ENCODE measurements around the gene SCYGR5.

SCYGR5 gene

DNA sequence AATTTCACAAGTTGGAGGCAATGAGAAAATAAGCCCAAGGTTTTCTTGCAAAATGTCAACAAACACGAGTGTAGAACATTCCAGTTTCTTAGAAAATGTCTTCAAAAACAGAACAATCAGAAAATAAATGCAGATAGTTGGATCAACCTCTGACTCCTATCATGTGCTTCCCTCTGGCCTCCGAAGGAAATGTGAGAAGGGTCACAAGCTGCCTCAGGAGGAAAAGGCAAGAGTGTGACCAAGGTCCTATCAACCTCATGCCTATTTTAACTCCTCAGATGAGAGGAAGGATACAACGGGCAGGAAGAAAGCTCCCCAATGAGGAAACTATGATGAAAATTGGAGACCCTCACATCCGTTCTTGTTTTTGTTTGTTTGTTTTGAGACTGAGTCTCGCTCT, 7.9 kb downstream of the SCYGR5 start:
- DNase-seq = no peak

DNA sequence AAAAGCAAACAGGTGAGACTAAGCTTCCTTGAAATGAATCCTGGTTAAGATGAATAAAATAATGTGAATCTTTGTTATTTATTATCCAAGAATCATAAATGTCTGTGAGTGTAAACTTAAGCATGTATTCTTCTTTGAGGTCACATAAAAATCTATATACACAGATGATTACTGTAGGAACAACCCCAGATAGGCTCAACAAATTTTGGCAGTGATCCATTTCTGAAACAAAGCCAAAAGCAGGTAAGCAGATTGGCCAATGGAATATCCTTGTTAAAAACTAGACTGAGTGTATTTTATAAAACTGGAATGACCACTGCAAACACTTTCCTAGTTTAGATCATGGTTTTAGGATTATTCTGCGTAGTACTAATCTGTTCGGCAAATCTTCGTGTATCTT, 11.3 kb downstream of the SCYGR5 start:
- no peak for DNase-seq

DNA sequence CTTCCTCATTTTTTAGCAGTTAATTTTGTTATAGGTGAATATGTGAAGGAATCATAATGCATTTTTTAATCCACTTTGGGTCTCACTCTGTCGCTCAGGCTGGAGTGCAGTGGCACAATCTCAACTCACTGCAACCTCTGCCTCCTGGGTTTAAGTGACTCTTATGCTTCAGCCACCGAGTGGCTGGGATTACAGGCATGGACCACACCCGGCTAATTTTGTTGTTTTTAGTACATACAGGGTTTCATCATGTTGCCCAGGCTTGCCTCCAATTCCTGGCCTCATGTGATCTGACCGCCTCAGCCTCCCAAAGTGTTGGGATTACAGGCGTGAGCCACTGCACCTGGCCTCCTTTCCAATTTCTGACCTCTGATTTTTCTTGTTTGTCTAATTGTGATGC, 17.7 kb downstream of the SCYGR5 start:
- no peak for DNase-seq

DNA sequence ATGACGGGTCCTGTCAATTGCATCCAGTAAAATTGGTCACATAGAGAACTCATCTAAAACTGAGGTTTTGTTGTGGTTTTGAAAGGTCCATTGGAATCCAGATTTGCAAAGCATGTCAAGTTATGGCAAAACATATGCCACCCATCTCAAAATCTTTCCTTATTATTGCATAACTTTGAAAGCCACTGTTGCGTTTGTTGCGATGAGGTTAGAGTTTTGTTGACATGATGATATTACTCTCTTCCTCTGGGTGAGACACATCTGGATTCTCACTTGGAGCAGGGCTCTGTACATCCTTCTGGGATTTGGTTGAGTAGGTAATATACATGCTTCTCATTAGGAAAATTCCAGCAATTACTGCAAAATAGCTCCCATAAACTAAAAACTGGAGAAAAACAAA, 20.6 kb downstream of the SCYGR5 start:
- DNase-seq = no peak

DNA sequence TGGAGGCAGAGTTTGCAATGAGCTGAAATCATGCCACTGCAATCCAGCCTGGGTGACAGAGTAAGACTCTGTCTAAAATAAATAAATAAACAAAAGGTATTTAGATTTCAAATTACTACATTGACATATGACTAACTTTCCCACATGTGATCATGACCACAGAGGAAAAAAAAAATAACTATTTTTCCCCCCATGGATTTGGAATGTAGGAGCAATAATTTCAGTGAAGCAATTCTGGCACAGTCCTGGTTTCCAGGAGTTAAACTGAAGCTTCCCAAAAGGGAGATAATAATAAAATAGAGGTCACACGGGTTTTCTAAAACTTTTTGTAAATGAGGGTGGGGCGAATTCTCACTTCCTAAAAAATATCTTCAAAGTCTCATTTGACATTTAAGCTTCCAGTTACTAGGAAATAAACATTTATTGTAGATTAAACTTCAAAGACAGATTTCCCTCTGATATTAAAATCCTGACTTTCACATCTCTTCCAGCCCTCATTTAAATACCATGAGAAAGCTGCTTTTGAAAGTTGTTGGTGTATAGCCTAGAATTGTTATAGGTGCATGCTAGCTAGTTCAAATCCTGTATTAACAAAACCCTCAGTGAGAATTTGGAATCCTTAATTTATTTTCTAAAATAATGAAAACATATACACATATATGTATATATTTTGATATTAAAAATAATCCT, 30.5 kb downstream of the SCYGR5 start:
- DNase-seq = no peak

DNA sequence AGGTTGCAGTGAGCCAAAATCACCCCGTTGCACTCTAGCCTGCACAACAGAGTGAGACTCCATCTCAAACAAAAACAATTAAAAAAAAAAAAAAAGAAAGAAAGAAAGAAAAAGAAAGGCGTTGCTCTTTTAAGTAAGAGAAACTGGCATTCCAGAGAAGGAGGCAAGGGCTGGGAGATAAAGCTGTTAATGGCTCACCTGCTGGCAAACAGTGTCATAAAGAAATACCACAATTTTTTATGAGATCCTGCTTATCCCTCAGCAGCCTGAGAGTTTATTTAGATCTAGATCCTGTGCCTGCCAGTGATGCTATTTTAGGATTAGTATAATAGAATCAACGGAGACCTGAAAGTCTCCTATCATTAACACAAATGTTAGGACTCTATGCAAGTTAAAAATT, 35.0 kb downstream of the SCYGR5 start:
- DNase-seq = no peak

DNA sequence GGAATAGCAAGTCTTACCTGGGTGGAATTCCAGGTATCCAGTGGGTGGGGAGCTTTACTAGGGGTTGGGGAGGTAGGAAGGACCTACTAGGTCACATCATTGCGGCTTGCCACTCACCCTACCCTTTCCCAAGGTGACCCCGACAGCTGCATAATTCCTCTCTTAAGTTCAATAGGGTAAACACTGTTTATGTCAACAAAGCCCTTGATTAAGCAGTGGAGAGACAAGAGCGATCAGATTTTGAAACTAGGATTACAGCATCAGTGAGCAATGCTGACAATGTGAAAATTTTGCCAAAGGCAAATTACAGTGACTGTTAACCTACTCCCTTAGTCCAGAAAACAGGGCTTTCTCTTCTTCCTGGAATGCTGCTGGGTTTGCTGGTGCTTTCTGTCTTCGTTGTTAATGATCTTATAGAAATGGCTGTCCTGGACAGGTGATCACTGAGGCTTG, 36.7 kb downstream of the SCYGR5 start:
- DNase-seq = no peak

DNA sequence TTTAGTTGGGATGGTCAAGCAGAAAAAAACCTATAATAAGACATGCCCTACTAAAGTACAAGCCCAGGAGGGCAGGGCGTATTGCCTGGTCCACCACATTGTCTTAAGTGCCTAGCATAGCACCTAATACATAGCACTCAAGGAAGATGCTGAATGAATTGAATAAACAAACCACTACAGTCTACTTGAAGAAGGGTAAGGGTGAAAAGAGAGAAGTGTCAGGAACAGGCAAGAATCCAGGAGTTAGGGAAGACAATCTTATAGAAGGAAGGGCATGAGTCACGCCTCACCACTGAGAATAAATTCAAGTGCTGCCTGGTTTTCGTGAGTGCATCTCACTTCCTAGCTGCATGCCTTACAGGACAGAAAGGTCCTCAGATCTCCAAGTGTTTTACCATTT, 37.4 kb downstream of the SCYGR5 start:
- no peak for DNase-seq

DNA sequence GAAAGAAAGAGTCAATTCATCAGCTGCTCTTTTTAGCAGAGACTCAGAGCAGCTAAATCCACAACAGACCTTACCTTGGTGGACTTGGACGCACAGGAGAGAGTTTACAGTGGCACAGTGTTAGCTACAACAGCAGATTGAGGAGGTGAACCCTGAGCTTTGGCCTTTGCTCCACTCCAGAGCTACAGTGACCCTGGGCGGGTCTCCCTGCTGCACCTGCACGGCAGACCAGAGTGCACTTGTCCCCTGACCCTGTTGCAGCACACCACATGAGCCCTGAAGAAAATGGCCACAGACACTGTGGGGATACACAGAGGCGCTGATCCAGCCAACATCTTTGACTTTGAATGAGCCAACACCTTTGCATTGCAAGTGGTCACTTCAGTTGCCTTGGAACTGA, 40.3 kb downstream of the SCYGR5 start:
- no peak for DNase-seq

DNA sequence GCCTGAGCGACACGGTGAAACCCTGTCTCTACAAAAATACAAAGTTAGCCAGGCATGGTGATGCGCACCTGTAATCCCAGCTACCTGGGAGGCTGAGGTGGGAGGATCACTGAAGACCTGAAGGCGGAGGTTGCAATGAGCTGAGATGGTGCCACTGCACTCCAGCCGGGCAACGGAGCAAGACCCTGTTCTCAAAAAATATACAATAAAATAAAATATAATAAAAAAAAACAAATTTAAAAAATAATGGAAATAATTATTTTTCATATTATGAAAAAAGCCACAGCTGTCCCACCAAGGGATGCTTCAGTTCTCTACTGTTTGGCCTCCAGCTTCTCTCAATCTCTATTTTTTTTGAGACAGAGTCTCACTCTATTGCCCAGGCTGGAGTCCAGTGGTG, 40.8 kb downstream of the SCYGR5 start:
- DNase-seq = no peak

DNA sequence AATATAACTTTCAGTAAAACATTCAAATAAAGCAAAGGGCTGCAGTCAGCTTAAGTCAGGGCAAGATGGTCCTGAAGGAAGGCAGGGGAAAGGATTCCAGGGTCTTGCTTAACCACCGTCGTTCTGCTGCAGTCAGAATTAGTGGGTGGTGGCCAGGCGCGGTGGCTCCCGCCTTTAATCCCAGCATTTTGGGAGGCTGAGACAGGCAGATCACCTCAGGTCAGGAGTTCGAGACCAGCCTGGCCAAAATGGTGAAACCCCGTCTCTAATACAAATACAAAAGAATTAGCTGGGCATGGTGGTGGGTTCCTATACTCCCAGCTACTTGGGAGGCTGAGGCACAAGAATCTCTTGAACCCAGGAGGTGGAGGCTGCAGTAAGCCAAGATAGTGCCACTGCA, 44.4 kb downstream of the SCYGR5 start:
- DNase-seq = no peak

DNA sequence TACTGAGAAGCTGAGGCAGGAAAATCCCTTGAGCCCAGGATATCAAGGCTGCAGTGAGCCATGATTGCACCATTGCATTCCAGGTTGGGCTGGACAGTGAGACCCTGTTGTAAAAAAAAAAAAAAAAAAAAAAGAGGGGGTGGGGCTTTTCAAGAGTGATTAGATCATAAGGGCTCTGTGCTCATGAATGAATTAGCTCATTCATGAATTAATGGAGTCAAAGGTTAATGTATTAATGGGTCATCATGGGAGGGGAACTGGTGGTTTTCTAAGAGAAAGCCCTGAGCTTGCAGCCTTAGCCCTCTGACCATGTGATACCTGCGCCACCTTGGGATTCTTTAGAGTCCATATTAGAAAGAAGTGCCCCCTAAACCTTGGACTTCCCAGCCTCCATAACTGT, 46.7 kb downstream of the SCYGR5 start:
- no peak for DNase-seq

DNA sequence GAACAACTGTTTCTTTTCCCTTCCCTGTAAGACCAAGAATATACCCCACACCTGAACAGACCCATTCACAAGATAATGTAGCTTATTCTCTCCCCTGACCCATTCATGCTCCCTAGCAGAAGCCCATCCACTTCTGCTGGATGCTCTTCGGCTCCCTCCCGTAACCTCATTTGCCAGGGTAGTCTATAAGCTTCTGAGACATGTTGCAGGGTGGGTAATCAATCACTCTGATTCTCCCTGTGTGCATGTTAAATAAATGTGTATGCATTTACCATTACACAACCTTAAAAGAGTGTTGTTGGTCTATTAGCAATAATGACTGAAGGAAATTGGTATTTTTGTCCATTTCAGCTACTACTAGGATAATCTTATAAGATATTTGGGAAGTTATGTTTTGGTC, 49.9 kb downstream of the SCYGR5 start:
- DNase-seq = no peak
